Stimulated activated effector memory CD8-positive, alpha-beta T cell treated with anti-CD3 and anti-CD28 coated beads, Interleukin-12 subunit alpha, Interleukin-12 subunit beta, amount 100 ng/mL, for 72 hours (primary cell): Measurements from ENCODE around the gene GPBAR1.
"Not testable (repeated sequence)": the region's sequence is repeated elsewhere in the genome, so short reads cannot be mapped to it uniquely, and the experiment has no call there.

ENCODE experiments used
- ATAC-seq: fragments of 150-1000 bp; cut with Tn5 transposase; 2 replicates; pipeline ENCODE4 v1.10.0; 2021
- DNase-seq, 2 donors: peaks; one replicate each; pipeline ENCODE4 v3.0.0; 2021 to 2022; ENCODE audit warnings: low spot score in 2 of 2
- H3K27ac Mint-ChIP-seq: one replicate; pipeline ENCODE4 v1.8.0; 2022; ENCODE audit warnings: mild to moderate bottlenecking, mixed read lengths
- H3K36me3 Mint-ChIP-seq: one replicate; pipeline ENCODE4 v1.8.0; 2022; ENCODE audit warnings: mild to moderate bottlenecking, mixed read lengths
- H3K4me1 Mint-ChIP-seq: one replicate; pipeline ENCODE4 v1.8.0; 2022; ENCODE audit warnings: mixed read lengths
- H3K4me3 Mint-ChIP-seq: one replicate; pipeline ENCODE4 v1.8.0; 2022; ENCODE audit warnings: mild to moderate bottlenecking, mixed read lengths
- H3K9me3 Mint-ChIP-seq: one replicate; pipeline ENCODE4 v1.8.0; 2022; ENCODE audit warnings: mixed read lengths

The GPBAR1 gene

GRCh38 chr2:218298314-218298875 is 37.6 kb downstream of the GPBAR1 start:
- H3K4me1 Mint-ChIP-seq: peaks cover 19% of the 10 kb centered on the region
- no peak for ATAC-seq
- H3K9me3 Mint-ChIP-seq: no peaks in the 10 kb centered on the region
- no peaks in the 10 kb centered on the region for H3K36me3 Mint-ChIP-seq
- H3K4me3 Mint-ChIP-seq: no peak overlapping the region
- no peak overlapping the region for H3K27ac Mint-ChIP-seq
- DNase-seq: no peak

GRCh38 chr2:218300141-218300540 is 39.3 kb downstream of the GPBAR1 start:
- ATAC-seq (no peak), DNase-seq (no peak)
- Mint-ChIP-seq H3K9me3 (no peaks in the 10 kb centered on the region), H3K4me1 (peaks cover 5% of the 10 kb centered on the region), H3K27ac (no peak overlapping the region), H3K36me3 (no peaks in the 10 kb centered on the region), H3K4me3 (no peak overlapping the region)

GRCh38 chr2:218301176-218301819 is 40.5 kb downstream of the GPBAR1 start:
- peaks cover 5% of the 10 kb centered on the region for H3K4me1 Mint-ChIP-seq
- ATAC-seq (peak; percentile 87), DNase-seq (peak; percentile 82 to 94)
- H3K27ac Mint-ChIP-seq: peak overlapping the region; percentile 55
- no peak overlapping the region for H3K4me3 Mint-ChIP-seq
- H3K36me3 Mint-ChIP-seq: no peaks in the 10 kb centered on the region
- H3K9me3 Mint-ChIP-seq: no peaks in the 10 kb centered on the region

- no peak for ATAC-seq
- no peak overlapping the region for H3K4me3 Mint-ChIP-seq
- no peak overlapping the region for H3K27ac Mint-ChIP-seq
- H3K4me1 Mint-ChIP-seq: peaks cover 5% of the 10 kb centered on the region
- H3K36me3 Mint-ChIP-seq: no peaks in the 10 kb centered on the region
- H3K9me3 Mint-ChIP-seq: no peaks in the 10 kb centered on the region
- DNase-seq: no peak
Observed at GRCh38 chr2:218305383-218305782, 44.6 kb downstream of the GPBAR1 start.

GRCh38 chr2:218306184-218306920 is 45.5 kb downstream of the GPBAR1 start:
- H3K4me1 Mint-ChIP-seq: peaks cover 3% of the 10 kb centered on the region
- DNase-seq: no peak
- ATAC-seq: no peak
- H3K9me3 Mint-ChIP-seq: no peaks in the 10 kb centered on the region
- no peak overlapping the region for H3K4me3 Mint-ChIP-seq
- H3K27ac Mint-ChIP-seq: no peak overlapping the region
- H3K36me3 Mint-ChIP-seq: no peaks in the 10 kb centered on the region

GRCh38 chr2:218307415-218308090 is 46.7 kb downstream of the GPBAR1 start:
- H3K4me3 Mint-ChIP-seq: no peak overlapping the region
- H3K36me3 Mint-ChIP-seq: no peaks in the 10 kb centered on the region
- H3K4me1 Mint-ChIP-seq: no peaks in the 10 kb centered on the region
- ATAC-seq (no peak), DNase-seq (no peak)
- H3K27ac Mint-ChIP-seq: no peak overlapping the region
- H3K9me3 Mint-ChIP-seq: no peaks in the 10 kb centered on the region

- Mint-ChIP-seq H3K4me3 (no peak overlapping the region), H3K4me1 (peaks cover 5% of the 10 kb centered on the region), H3K27ac (no peak overlapping the region), H3K36me3 (no peaks in the 10 kb centered on the region), H3K9me3 (no peaks in the 10 kb centered on the region)
- no peak for ATAC-seq
- DNase-seq: no peak
Observed at GRCh38 chr2:218310853-218311540, 50.2 kb downstream of the GPBAR1 start.

- not testable (repeated sequence) for H3K27ac Mint-ChIP-seq, DNase-seq, H3K9me3 Mint-ChIP-seq, ATAC-seq, H3K4me3 Mint-ChIP-seq, H3K36me3 Mint-ChIP-seq
- H3K4me1 Mint-ChIP-seq: peaks cover 12% of the 10 kb centered on the region
Observed at GRCh38 chr2:218311541-218312266, 50.9 kb downstream of the GPBAR1 start.

- no peaks in the 10 kb centered on the region for H3K36me3 Mint-ChIP-seq
- H3K9me3 Mint-ChIP-seq: no peaks in the 10 kb centered on the region
- DNase-seq (no peak), ATAC-seq (no peak)
- H3K27ac Mint-ChIP-seq: no peak overlapping the region
- H3K4me3 Mint-ChIP-seq: no peak overlapping the region
- peaks cover 18% of the 10 kb centered on the region for H3K4me1 Mint-ChIP-seq
Observed at GRCh38 chr2:218312267-218312756, 51.5 kb downstream of the GPBAR1 start.

GRCh38 chr2:218313356-218313755 is 52.5 kb downstream of the GPBAR1 start:
- DNase-seq (no peak), ATAC-seq (no peak)
- H3K9me3 Mint-ChIP-seq: no peaks in the 10 kb centered on the region
- no peak overlapping the region for H3K27ac Mint-ChIP-seq
- peaks cover 26% of the 10 kb centered on the region for H3K4me1 Mint-ChIP-seq
- no peak overlapping the region for H3K4me3 Mint-ChIP-seq
- no peaks in the 10 kb centered on the region for H3K36me3 Mint-ChIP-seq
